HK-2 (cell line): ENCODE results near the gene SCMH1.
"Not testable (repeated sequence)": the region's sequence is repeated elsewhere in the genome, so short reads cannot be mapped to it uniquely, and the experiment has no call there.

ENCODE experiments used
- DNase-seq: peaks from one replicate; pipeline ENCODE4 v3.0.0-alpha.2; 2018; ENCODE audit not compliant: unreplicated experiment

Gene SCMH1

DNA sequence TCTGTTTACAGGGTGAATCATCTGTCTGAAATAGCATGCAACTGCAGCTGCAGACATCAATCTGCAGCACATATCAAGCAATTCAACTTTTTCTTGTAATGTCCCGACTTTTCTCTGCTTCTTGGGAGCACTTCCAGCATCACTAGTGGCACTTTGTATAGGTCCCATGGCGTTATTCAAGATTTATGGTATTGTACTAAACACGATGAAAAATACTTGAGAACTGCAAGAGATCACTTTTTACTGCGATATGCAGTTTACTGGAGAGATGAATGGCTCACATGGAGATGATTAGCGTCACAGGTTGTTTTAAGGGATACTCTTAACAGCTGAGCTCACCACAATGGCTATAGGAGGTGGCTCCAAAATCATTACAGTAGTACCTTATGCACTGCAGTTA lies 7.2 kb upstream of the SCMH1 start:
- DNase-seq, result no peak

DNA sequence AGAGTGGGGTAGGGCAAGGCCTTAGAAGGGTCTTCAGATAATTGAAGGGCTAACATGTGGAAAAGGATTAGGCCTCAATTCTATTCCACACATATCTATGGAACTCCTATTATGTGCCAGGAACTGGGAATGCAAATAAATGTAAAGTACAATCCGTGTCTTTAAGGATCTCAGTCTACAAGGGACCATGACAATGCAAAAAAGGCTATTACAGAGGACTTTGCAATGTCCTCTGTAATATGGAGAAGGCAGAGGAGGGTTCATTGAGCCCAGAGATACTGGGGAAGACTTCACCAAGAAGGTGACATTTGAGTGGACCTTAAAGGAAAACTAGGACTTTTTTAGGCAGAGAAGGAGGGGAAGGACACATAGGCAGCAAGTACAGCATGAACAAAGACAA lies 4.5 kb upstream of the SCMH1 start:
- DNase-seq, result no peak

DNA sequence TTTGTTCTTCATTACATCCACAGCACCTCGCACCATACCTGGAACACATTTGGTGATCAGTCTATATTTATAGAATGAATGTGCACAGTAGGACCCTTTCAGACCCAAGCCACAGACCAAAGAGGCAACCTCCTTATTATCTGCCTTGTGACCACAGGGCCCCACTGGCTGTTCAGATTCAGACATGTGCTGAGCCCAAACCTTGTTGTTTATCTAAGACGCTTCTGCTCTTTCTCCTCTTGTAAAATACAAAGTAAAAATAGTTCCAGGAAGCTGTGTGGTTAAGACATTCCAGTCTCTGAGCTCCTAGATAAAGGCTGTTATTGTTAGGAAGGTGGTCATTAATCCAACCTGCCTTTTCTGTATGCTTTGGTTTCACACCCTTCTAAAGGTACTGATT lies 3.6 kb upstream of the SCMH1 start:
- DNase-seq, result no peak

DNA sequence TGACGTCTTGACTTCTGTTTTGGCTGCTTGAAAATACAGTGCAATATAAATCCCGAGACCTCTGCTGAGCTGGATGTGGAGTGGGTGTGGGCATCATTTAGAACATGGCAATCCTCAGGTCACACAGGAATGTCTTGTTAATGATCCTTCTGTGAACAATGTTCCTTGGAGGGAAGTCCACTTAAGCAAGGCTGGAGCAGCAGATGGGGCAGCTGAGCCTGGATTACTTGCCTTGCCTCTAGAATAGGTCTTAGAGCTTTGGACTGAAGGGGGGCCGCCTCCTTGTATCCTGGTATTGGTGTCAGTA lies 926 bp upstream of the SCMH1 start:
- DNase-seq, result no peak

DNA sequence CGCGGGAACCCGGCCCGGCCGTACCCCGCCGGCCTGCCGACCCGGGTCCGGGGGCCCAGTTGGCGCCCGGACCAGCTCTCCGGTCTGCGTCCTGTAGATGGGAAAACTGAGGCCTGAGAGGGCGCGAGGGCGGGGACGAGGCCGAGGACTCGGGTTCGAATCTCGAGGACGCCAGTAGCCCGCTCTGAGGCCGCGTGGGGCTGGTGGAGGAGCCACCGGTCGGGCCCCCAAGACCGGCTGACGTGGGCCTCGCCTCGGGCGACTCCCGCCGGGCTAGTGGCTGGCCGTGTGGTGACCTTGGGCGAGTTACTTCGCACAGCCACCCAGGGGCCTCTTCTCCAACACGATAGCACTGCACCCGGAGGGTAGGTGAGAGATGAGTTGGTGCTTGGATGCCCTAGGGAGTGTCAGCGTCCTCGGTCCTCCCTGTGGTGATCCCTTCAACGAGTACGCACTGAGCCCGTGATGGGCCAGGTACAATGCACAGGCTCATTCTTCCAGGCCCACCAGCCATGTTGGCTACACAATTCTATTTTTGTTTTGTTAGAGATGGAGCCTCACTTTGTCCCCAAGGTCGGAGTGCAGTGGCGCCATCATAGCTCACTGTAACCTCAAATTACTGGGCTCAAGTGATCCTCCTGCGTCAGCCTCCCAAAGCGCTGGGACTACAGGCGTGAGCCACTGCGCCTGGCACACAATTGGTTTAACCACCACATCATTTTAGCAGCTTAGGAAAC lies 404 bp upstream of the SCMH1 start:
- peak; percentile 57 for DNase-seq

DNA sequence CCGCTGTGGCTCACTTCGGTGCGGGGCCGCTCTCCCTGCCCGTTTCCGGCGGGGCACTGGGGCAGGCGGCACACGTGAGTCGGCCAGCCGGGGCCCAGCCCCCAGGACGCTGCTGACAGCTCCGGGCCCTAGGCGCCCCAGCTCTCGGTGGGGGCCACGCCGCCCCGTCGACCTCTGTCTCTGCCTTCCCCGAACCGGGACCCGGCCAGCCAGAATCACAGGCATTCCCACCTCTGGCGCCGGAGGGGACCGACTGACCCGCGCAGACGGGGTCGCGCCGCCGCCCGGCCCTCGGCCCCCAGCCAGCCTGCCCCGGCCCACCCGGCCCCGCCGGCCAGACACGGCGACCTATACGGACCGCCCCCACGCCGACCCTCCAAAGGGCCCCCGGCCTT lies 755 bp downstream of the SCMH1 start:
- DNase-seq, result peak; percentile 62

DNA sequence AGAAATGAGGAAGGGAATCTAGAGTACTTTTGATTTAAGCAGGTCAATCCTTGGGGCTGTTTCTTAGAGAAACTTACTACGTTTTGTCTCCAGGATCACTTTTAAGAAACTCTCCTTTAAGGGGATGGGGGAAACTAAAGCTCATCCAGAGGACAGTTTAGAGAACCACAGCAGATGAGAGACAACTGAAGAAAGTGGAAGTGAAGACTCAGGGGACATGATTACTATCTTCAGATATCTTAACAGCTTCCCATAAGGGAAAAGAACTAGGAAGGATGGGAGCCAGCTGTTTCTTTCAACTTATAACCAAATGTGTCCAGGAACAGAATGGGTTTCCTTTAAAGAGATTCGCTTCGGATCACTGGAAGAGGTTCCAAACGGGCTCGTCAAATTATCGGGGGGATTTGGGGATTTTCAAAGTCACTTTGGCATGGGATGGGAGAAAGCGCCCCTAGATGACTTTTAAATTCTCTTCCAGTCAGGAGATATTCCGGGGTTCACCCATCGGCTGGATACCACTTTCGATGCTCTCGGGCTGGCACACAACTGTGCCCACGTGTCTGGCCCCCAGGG lies 1.2 kb downstream of the SCMH1 start:
- no peak for DNase-seq

DNA sequence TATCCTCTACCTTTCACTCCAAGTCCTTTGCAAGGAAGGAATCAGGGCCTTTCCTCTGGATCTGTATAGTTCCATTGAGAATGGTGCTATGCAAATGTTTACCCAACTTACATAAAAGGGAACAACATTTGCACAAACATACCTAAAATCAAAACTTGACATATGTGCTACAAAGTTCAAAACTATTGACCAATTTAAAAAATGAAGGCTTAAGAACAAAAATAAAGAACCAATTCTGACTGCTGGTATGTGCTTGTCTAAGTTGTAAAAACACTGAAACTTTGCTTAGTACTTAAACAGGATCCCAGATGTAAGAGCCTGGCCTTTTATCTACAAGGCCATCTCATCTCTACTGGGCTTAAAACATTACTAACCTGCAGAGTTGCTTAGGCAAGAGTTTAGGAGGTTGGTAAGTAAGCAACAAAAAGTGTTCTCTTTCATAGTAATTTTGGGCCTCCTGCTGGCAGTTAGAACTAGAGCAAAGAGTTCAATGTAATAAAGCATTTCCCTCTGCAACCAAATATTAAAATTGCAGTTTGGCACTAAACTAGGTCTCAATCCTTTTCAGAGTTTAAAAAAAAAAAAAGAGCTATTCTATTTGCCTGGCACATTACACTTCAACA lies 2.0 kb downstream of the SCMH1 start:
- no peak for DNase-seq

DNA sequence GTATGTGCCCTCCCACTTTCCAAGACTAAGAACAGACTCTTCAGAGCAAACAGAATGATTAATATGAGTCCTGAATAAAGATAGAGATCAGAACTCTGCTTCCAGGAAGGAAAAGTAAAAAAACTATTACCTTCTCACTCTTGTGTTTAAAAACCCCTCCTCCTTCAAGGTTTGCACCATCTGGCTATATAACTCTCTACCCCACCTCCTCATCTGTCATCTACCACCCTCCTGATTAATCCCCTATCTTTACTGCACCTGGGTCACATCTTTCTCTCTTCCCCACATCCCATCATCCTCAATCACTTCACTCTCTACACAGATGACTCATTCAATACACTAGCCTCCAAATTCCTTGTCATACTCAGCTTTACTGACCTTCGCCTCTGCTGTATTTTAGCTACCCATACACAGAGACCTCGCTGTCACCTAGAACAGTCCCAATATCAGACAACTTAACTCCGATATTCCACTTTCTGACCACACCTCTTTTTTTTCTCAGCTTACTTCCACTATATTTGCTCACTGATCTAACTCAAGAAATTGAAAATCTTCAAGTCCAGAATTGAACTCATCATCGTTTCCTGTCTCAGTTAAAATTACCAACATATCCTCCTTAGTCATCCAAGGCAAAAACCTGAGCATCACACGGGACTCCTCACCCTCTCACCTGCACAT lies 3.7 kb downstream of the SCMH1 start:
- no peak for DNase-seq

DNA sequence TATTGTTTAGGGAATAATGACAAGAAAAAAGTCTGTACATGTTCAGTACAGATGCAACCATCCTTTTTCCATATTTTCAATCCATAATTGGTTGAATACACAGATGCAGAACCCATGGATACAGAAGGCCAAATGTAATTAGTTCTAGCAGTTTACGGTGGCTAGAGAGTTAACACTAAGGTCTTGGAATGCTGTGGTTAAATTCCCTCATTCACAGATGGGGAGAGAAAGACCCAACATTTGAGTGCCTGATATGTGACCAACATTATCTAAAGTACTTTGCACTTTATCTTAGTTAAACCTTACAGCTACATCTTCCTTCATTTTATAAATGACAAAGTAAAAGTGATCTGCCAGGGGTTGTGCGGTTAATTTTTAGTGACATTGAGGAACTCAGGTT lies 5.3 kb downstream of the SCMH1 start:
- no peak for DNase-seq

DNA sequence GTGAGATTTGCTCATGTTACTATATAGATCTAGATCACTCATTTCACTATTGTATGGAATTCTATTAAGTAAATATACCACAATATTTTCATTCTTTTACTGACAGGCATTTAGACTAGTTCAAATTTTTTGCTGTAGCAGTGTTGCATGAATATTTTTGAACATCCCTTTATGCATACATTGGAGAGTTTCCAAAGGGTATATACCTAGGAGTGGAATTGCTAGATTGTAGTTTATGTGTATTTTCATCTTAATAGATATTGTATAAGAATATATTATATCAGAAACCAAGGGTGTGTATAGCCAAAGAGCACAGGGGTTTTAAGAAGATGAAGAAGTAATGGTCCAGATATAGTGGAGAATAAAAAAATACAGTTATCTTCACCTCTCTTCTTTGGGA lies 6.2 kb downstream of the SCMH1 start:
- DNase-seq, result no peak

DNA sequence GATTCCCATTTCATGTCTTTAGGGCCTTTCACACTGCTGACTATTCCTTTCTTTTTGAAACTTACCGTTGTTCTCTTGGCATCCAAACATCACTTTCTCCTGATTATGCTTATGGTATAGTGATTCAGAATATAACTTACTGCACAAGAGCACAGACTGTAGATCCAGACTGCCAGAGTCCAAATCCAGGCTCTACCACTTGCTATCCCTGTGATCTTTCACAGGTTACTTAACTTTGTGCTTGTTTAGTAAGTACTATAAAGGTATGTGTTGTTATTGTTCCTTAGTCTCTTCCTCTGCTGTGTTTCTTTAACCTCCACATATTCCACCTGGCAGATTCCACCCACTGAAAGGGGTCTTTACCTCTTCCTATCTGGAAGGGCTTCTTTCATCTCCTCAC lies 8.4 kb downstream of the SCMH1 start:
- no peak for DNase-seq

DNA sequence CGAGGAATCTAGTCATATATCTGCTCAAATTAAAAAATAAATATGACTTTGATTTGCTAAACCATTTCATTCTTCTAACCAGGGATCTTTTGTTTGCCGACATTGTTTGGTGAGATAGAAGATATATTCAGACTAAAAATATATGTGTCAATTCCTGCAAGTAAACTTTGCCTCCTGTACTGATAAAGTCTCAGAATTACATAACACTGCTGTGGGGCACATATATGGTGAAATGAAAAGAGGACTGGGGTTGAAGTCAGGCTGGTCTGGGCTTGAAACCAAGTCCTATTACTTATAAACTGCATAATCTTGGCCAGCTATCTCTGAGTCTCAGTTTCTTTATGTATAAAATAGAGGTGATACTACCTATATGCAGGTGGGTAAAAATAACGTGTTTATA lies 9.8 kb downstream of the SCMH1 start:
- DNase-seq, result no peak

DNA sequence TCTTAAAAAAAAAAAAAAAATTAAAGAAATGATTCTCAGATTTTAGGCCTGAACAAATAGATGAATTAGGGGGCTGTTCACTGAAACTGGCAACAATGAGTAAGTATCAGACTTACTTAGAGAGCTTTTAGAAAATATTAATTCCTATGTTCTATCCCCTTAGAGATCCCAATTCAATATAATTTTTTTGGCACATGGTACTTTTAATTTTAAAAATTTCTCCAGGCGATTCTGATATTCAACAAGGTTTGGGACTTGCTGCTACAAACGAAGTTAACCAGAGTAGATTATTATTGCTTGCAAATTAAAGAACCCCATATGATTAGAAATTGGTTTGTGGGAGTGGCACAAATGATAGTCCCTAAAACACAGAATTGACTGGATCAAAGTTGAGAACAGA lies 11.4 kb downstream of the SCMH1 start:
- DNase-seq, result no peak

DNA sequence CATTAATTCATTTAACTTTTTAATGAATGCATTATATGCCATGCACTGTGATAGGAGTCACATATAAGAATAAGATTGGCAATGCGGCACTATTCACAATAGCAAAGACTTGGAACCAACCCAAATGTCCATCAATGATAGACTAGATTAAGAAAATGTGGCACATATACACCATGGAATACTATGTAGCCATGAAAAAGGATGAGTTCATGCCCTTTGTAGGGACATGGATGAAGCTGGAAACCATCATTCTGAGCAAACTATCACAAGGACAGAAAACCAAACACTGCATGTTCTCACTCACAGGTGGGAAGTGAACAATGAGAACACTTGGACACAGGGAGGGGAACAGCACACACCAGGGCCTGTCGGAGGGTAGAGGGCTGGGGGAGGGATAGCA lies 12.9 kb downstream of the SCMH1 start:
- not testable (repeated sequence) for DNase-seq

DNA sequence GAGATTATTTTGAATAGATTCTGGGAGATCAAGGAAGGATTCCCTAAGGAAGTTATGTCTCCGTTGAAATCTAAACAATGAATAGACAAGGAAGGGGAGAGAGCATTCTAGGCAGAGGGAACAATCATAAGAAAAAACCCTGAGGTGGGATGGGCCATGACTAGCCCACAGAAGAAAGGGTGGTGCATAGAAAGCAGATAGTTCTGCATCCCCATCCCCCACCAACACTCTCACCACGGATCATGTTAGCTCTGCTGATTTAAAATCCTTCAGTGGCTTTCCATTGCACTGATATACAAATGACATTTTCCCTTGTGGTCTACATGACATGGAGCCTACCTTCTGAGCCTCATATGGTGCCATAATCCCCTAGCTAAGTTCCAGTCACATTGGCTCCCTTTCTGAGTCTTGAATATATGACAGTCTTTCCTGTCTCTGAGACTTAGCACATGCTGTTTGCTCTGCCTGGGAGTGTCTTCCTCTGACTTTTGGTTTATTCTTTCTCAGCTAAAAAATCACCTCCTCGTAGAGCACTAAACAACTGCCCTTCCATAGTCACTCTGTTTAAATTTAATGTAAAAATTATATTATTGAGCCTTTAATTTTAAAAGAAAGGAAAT lies 15.2 kb downstream of the SCMH1 start:
- DNase-seq, result no peak

DNA sequence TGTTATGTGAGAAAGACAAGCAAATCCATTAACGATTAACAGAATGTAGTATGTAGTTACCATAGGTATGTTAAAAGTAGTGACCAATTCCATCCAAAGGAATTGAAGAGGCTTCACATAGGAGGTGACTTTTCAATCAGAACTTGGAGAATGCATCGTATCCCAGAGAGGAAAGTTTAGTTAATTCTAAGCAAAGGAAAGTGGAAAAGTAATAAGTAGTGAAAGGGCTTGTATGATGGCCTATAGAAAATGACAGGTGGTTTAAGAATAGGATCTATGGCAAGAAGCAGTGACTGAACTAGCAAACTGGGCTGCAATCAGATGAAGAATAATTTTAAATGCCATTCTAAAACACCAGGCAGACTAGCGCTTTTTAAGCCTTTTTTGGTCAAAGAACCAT lies 16.6 kb downstream of the SCMH1 start:
- no peak for DNase-seq

DNA sequence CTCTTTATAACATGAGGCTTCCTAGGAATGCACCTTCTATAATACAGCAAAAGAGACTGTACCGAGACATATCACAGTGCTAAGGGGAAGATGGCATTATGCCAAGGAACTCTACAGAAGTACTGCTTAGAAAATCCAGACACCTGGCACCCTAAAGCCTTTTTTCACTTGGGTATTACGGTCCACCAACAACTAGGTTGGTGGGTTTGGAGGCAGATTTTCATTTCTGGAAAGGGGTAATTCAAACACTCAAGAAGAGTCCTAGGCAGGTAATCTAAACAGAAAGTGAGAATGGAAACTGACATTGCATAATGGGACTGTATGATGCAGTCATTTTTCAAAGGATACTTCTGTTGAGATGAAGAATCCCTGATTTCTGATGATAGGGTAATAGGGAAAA lies 19.6 kb downstream of the SCMH1 start:
- DNase-seq, result no peak

DNA sequence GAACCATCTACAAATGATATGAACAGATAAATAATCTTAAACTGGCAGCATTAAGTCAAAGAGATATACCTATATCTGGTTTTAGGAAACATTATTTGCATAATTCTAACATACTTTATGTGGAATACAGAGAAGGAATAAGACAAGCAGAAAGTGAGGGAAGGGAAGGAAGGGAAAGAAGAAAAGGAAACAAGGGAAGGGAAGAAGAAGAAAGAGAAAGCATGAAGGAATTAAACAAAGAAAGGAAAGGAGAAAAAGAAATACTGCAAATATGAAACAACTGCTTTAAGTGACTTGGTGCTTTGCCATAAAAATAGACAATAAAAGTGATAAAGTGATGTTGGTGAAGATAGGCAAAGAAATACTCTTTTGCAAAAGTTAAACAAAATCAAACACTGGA lies 20.1 kb downstream of the SCMH1 start:
- no peak for DNase-seq

DNA sequence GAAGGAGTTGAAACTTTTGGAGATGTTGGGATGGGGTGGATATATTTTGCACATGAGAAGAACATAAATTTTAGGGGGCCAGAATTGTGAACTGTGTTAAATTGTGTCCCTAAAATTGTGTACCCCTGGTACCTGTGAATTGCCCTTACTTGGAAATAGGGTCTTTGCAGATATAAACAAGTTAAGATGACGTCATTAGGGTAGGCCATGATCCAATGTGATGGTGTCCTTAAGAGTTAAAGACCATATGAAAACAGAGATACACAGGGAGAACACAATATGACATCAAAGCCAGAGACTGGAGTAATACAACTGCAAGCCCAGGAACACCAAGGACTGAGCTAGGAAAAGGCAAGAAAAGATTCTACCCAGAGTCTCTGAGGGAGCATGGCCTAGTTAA lies 24.0 kb downstream of the SCMH1 start:
- no peak for DNase-seq

DNA sequence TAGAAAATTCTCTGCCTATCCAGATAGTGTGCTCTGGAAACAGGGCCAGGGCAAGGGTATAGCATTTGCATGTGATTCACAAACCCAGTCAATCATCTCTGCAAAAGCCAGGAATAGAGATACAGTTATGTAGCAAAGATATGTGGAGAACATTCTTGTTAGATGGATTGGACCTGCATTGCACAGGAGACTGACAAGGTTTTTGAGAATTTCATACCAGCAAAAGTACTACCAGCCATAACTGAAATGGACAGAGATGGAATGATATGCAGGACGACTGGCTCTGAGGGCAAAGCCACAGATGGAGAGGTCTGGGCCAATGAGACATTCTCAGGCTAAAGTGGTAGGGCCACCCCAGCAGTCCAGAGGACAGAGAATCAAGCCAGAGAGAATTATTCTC lies 24.7 kb downstream of the SCMH1 start:
- DNase-seq, result no peak

DNA sequence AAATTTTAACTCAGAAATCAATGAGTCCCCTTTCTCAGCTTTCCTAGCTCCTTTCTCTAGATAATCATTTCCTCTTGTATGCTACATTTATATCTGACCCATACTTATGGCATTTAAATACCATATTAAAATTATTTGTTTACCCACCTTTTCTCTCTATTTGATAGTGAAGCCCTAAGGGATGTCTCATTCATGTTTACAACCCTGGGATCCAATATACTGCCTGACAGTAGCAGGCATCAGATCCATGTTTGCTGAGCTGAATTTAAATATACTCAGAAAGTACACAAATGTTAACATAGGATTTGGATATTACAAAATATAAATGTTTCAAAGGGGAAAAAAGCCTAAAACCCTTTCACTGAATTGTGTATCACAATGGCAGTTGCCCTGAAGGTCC lies 26.5 kb downstream of the SCMH1 start:
- no peak for DNase-seq

DNA sequence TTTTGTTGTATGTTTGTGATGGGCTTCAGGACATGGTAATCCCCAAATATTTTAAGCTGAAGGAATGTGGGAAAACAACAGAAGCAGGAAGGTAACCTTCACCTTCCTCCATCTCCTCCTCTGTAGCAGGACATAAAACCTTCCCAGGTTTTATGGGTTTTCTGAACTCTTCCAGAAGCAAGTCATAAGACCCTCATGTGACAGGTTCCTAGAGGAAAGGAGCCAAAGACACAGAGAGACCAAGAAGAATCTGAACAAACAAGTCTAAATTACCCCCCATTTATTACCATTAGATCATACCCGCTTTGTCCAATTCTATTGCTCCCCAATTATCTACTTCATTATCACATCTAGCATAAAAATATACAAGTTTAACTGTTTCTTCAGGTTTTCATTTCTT lies 28.8 kb downstream of the SCMH1 start:
- no peak for DNase-seq
